GM18508 (cell line): ENCODE data around the gene UIMC1.

ENCODE experiments used
- ATAC-seq: cut with Tn5 transposase; IDR thresholded peaks from one replicate; pipeline ENCODE4 v1.9.1; 2021; ENCODE audit warnings: moderate number of reproducible peaks; ENCODE audit not compliant: insufficient read depth, unreplicated experiment

Gene UIMC1

GRCh38 chr5:176959051-176959450 is 47.5 kb downstream of the UIMC1 start:
- ATAC-seq = no peak

- ATAC-seq = no peak
Measured at GRCh38 chr5:176956756-176957155, 49.8 kb downstream of the UIMC1 start.

- no peak for ATAC-seq
Measured at GRCh38 chr5:176955895-176956294, 50.7 kb downstream of the UIMC1 start.

GRCh38 chr5:176954050-176954449 is 52.5 kb downstream of the UIMC1 start:
- ATAC-seq = no peak

- no peak for ATAC-seq
Measured at GRCh38 chr5:176952531-176953193, 53.9 kb downstream of the UIMC1 start.

- ATAC-seq = no peak
Measured at GRCh38 chr5:176948458-176948857, 58.1 kb downstream of the UIMC1 start.

- no peak for ATAC-seq
Measured at GRCh38 chr5:176947847-176948246, 58.7 kb downstream of the UIMC1 start.

GRCh38 chr5:176944268-176944667 is 62.3 kb downstream of the UIMC1 start:
- ATAC-seq = no peak

- no peak for ATAC-seq
Measured at GRCh38 chr5:176943816-176944215, 62.8 kb downstream of the UIMC1 start.

- no peak for ATAC-seq
Measured at GRCh38 chr5:176941951-176942350, 64.6 kb downstream of the UIMC1 start.

GRCh38 chr5:176938472-176938871 is 68.1 kb downstream of the UIMC1 start:
- ATAC-seq = no peak

- ATAC-seq = no peak
Measured at GRCh38 chr5:176935017-176935416, 71.6 kb downstream of the UIMC1 start.

- no peak for ATAC-seq
Measured at GRCh38 chr5:176934309-176934930, 72.2 kb downstream of the UIMC1 start.

- ATAC-seq = no peak
Measured at GRCh38 chr5:176929654-176930053, 76.9 kb downstream of the UIMC1 start.

GRCh38 chr5:176927562-176927961 is 79.0 kb downstream of the UIMC1 start:
- no peak for ATAC-seq

GRCh38 chr5:176922817-176923216 is 83.8 kb downstream of the UIMC1 start:
- no peak for ATAC-seq

- ATAC-seq = no peak
Measured at GRCh38 chr5:176921714-176922113, 84.9 kb downstream of the UIMC1 start.

- no peak for ATAC-seq
Measured at GRCh38 chr5:176918613-176919012, 88.0 kb downstream of the UIMC1 start.

GRCh38 chr5:176916337-176916736 is 90.2 kb downstream of the UIMC1 start:
- no peak for ATAC-seq

GRCh38 chr5:176915906-176916305 is 90.7 kb downstream of the UIMC1 start:
- ATAC-seq = no peak

GRCh38 chr5:176912115-176912514 is 94.5 kb downstream of the UIMC1 start:
- no peak for ATAC-seq

- no peak for ATAC-seq
Measured at GRCh38 chr5:176908675-176909368, 97.8 kb downstream of the UIMC1 start.
